ENCODE results near the gene RELT. TPM values are rescaled to one million over a fixed set of nuclear protein-coding genes. Genes with fewer than 3 reads are reported as not detected.
A peak's percentile ranks its signal among the peaks of the same experiment; 100 is the strongest.

RELT gene
- total RNA-seq, 1 experiment from 2014 or later, result 11.7 TPM

DNA sequence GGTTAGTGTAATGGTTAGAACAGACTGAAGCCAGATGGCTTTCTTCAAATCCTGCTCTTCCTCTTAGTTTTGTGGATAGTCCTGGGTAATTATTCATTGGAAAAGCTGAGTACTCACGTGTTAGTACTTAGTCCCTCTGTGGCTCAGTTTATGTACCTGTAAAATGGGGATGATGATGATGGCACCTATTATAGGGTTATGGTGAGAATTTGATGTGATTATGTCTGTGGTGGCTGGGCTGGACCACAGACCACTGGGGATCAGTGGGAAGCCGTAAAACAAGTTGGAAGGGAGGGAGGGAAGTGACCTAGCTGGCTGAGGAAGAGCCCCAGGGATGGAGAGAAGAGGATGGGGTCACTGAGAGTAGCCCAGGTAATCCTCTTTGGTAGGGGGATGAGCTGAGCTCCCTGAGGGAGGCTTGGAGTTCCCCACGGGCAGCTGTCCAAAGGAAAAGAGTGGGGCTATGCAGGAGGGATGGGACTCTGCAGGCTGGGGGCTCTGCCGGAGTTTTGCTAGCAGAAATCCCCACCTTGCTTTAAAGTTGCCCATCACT is 48.3 kb upstream of the RELT start:
- no peaks in the 10 kb centered on the region for H3K9me3 Mint-ChIP-seq (ENCODE audit: unreplicated experiment)
- H3K4me1 Mint-ChIP-seq (ENCODE audit: low read depth, unreplicated experiment), result peaks cover 60% of the 10 kb centered on the region
- Histone ChIP-seq H3K36me3 (ENCODE audit: control insufficient read depth, insufficient read depth, low read length) (peaks cover 5% of the 10 kb centered on the region; the same call in 1 of the 2 replicates), H3K27me3 (replicated peaks; ENCODE audit: control insufficient read depth, insufficient read depth, low read length) (no peaks in the 10 kb centered on the region), H3K9me3 (no peaks in the 10 kb centered on the region), H3K4me3 (ENCODE audit: low read depth, low read length) (no peak overlapping the region), H3K4me1 (peaks cover 42% of the 10 kb centered on the region)
- TF ChIP-seq, protein P1, sequence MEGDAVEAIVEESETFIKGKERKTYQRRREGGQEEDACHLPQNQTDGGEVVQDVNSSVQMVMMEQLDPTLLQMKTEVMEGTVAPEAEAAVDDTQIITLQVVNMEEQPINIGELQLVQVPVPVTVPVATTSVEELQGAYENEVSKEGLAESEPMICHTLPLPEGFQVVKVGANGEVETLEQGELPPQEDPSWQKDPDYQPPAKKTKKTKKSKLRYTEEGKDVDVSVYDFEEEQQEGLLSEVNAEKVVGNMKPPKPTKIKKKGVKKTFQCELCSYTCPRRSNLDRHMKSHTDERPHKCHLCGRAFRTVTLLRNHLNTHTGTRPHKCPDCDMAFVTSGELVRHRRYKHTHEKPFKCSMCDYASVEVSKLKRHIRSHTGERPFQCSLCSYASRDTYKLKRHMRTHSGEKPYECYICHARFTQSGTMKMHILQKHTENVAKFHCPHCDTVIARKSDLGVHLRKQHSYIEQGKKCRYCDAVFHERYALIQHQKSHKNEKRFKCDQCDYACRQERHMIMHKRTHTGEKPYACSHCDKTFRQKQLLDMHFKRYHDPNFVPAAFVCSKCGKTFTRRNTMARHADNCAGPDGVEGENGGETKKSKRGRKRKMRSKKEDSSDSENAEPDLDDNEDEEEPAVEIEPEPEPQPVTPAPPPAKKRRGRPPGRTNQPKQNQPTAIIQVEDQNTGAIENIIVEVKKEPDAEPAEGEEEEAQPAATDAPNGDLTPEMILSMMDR (IDR thresholded peaks at IDR 0.05; ENCODE audit: insufficient read depth in 1 of 2, low read depth in 1 of 2, low read length in 1 of 2, severe bottlenecking in 1 of 2, unreplicated experiment in 1 of 2), result no peak
- BruUV-seq (replicated peaks), result no TSS peak
- H3K27me3 Mint-ChIP-seq (ENCODE audit: insufficient read depth, unreplicated experiment), result no peaks in the 10 kb centered on the region
- intact Hi-C loops (cut with micrococcal nuclease; ENCODE audit: unreplicated experiment), result no loop called here
- POLR2A ChIA-PET, result interaction anchor here (0.8 to 1.3 kb wide), 3 partner anchors 13 to 21 kb away, joined by 4 to 8 read pairs (median 5); no protein-coding TSS in a partner anchor
- H3K27ac Mint-ChIP-seq (ENCODE audit: unreplicated experiment), result peak overlapping the region; percentile 48
- H3K4me3 Mint-ChIP-seq (ENCODE audit: unreplicated experiment), result no peak overlapping the region
- CTCF ChIA-PET, result interaction anchor here (0.5 to 3.5 kb wide), 7 partner anchors 7 to 159 kb away, joined by 4 to 19 read pairs (median 8); no protein-coding TSS in a partner anchor
- peaks cover 55% of the 10 kb centered on the region for H3K36me3 Mint-ChIP-seq (ENCODE audit: insufficient read depth, unreplicated experiment)
- no peak for DNase-seq

DNA sequence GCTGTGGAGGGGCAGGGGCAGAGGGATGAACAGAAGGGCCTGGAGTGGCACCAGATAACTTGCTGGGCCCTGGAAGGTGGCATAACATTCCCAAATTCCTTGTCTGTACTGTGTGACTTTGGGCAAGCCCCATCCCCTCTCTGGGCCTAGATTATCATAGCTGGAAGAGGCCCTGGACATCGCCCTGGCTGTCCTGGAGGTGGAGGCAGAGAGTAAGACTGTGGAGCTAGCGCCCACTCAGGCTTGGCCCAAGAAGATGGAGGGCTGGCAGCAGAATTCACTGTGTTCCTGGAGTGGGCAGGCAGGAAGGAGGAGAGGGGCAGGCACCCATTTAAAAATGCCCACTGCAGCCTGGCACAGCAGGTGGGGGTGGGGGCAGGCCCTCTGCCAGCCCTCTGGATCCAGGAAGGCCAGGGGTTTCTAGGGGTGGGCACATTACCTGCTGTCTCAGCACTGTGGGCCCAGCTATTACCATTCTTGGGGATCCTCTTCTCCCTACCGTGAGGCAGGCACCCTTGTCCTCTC is 45.6 kb upstream of the RELT start:
- CTCF ChIA-PET, result interaction anchor here (0.6 to 3.2 kb wide), 13 partner anchors 14 to 559 kb away, joined by 3 to 46 read pairs (median 3); no protein-coding TSS in a partner anchor
- H3K4me1 ChIP-seq, result peaks cover 59% of the 10 kb centered on the region

More for the DNA sequence above, 45.6 kb upstream of the RELT start:
- no peak overlapping the region for H3K4me3 ChIP-seq (ENCODE audit: low read depth, low read length)
- no TSS peak for BruUV-seq (replicated peaks)
- H3K4me3 Mint-ChIP-seq (ENCODE audit: unreplicated experiment), result peak overlapping the region; percentile 61
- H3K36me3 ChIP-seq (ENCODE audit: control insufficient read depth, insufficient read depth, low read length), result no peaks in the 10 kb centered on the region
- intact Hi-C loops (cut with micrococcal nuclease; ENCODE audit: unreplicated experiment), result loop anchor here (1.0 kb wide), 1 partner anchor 23 kb away; no protein-coding TSS in a partner anchor
- TF ChIP-seq, protein P1 (IDR thresholded peaks at IDR 0.05; ENCODE audit: insufficient read depth in 1 of 2, low read depth in 1 of 2, low read length in 1 of 2, severe bottlenecking in 1 of 2, unreplicated experiment in 1 of 2), result peak; percentile 55 to 62
- peak; percentile 76 to 77 for DNase-seq
- peaks cover 42% of the 10 kb centered on the region for H3K36me3 Mint-ChIP-seq (ENCODE audit: insufficient read depth, unreplicated experiment)
- no peaks in the 10 kb centered on the region for H3K9me3 ChIP-seq
- H3K9me3 Mint-ChIP-seq (ENCODE audit: unreplicated experiment), result no peaks in the 10 kb centered on the region
- H3K27me3 Mint-ChIP-seq (ENCODE audit: insufficient read depth, unreplicated experiment), result no peaks in the 10 kb centered on the region
- POLR2A ChIA-PET, result interaction anchor here (1.4 to 2.3 kb wide), 3 partner anchors 16 to 23 kb away, joined by 8 to 36 read pairs (median 16); no protein-coding TSS in a partner anchor
- H3K27me3 ChIP-seq (replicated peaks; ENCODE audit: control insufficient read depth, insufficient read depth, low read length), result no peaks in the 10 kb centered on the region
- H3K27ac Mint-ChIP-seq (ENCODE audit: unreplicated experiment), result peak overlapping the region; percentile 88
- peaks cover 60% of the 10 kb centered on the region for H3K4me1 Mint-ChIP-seq (ENCODE audit: low read depth, unreplicated experiment)
